GM18858 (cell line): ENCODE data around the gene EFNA1.

Experiments used
- ATAC-seq: cut with Tn5 transposase; IDR thresholded peaks from one replicate; pipeline ENCODE4 v1.9.1; 2021; ENCODE audit not compliant: unreplicated experiment

Gene EFNA1

GRCh38 chr1:155124503-155125463 lies 2.9 kb upstream of the EFNA1 start:
- ATAC-seq, result no peak

- ATAC-seq, result no peak
Observed at GRCh38 chr1:155125511-155125945, 2.1 kb upstream of the EFNA1 start.

GRCh38 chr1:155125946-155126555 lies 1.6 kb upstream of the EFNA1 start:
- no peak for ATAC-seq

- no peak for ATAC-seq
Observed at GRCh38 chr1:155126556-155127104, 1.0 kb upstream of the EFNA1 start.

GRCh38 chr1:155127967-155128754 lies 485 bp downstream of the EFNA1 start:
- ATAC-seq, result no peak

GRCh38 chr1:155128755-155129473 lies 1.2 kb downstream of the EFNA1 start:
- ATAC-seq, result no peak

- ATAC-seq, result no peak
Observed at GRCh38 chr1:155130272-155131006, 2.8 kb downstream of the EFNA1 start.

GRCh38 chr1:155131285-155131684 lies 3.6 kb downstream of the EFNA1 start:
- no peak for ATAC-seq

- ATAC-seq, result no peak
Observed at GRCh38 chr1:155131856-155132255, 4.2 kb downstream of the EFNA1 start.

- ATAC-seq, result no peak
Observed at GRCh38 chr1:155133799-155134281, 6.2 kb downstream of the EFNA1 start.

GRCh38 chr1:155134322-155134721 lies 6.6 kb downstream of the EFNA1 start:
- ATAC-seq, result no peak

GRCh38 chr1:155134880-155135414 lies 7.3 kb downstream of the EFNA1 start:
- no peak for ATAC-seq

- peak; percentile 43 for ATAC-seq
Observed at GRCh38 chr1:155135415-155136028, 7.8 kb downstream of the EFNA1 start, which contains the start of gene SLC50A1. Gene SLC50A1 (plus strand): TSS chr1:155135852. CDS start chr1:155135912, 60 bp downstream.

- ATAC-seq, result no peak
Observed at GRCh38 chr1:155136748-155137147, 9.1 kb downstream of the EFNA1 start.

GRCh38 chr1:155137154-155137949 lies 9.7 kb downstream of the EFNA1 start:
- no peak for ATAC-seq

- ATAC-seq, result no peak
Observed at GRCh38 chr1:155139895-155140629, 12.4 kb downstream of the EFNA1 start, which contains the start of gene DPM3. Gene DPM3 (minus strand): TSS chr1:155140531. CDS start chr1:155140240, 291 bp downstream.

GRCh38 chr1:155140630-155140953 lies 12.9 kb downstream of the EFNA1 start:
- ATAC-seq, result no peak
